ENCODE results near the gene L3MBTL2. TPM values are rescaled to one million over a fixed set of nuclear protein-coding genes. Genes with fewer than 3 reads are reported as not detected.

Gene L3MBTL2
- total RNA-seq, 1 donor from 2014 or later: 16.1 TPM

DNA sequence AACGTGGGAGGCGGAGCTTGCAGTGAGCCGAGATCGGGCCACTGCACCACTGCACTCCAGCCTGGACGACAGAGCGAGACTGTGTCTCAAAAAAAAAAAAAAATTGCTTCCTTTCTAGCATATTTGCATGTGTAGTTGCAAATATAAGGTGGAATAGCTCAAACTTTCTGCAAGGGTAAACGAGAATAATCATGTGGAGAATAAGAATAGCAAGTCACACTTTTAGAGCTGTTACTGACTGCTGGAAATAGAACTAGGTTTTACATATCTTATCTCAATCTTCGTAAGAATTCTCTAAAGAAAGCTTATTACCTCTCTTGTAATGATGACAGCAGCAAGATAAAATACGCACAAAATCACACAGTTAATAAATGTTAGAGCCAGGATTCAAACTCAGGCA is 1.6 kb downstream of the L3MBTL2 start:
- TF ChIP-seq, protein P1, sequence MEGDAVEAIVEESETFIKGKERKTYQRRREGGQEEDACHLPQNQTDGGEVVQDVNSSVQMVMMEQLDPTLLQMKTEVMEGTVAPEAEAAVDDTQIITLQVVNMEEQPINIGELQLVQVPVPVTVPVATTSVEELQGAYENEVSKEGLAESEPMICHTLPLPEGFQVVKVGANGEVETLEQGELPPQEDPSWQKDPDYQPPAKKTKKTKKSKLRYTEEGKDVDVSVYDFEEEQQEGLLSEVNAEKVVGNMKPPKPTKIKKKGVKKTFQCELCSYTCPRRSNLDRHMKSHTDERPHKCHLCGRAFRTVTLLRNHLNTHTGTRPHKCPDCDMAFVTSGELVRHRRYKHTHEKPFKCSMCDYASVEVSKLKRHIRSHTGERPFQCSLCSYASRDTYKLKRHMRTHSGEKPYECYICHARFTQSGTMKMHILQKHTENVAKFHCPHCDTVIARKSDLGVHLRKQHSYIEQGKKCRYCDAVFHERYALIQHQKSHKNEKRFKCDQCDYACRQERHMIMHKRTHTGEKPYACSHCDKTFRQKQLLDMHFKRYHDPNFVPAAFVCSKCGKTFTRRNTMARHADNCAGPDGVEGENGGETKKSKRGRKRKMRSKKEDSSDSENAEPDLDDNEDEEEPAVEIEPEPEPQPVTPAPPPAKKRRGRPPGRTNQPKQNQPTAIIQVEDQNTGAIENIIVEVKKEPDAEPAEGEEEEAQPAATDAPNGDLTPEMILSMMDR (conservative IDR thresholded peaks at IDR 0.05; ENCODE audit: low read depth, low read length): no peak
- no peak overlapping the region for H3K4me3 ChIP-seq (ENCODE audit: low read depth, low read length)
- DNase-seq (ENCODE audit: low read depth): no peak

DNA sequence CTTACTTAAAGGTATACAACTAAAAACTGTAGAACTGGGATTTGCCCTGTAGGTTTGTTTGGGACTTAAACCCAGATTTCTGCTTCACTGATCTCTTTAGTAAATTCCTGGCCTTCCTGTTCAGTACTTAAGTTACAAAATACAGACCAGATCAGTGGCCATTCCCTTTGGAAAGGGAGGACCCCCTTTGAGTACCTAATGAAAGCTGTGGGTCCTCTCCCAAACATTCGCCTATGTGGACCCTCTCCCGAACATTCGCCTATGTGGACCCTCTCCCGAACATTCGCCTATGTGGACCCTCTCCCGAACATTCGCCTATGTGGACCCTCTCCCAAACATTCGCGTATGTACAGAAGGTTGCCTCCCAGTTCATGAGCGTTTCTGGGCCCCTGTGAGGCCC is 10.3 kb downstream of the L3MBTL2 start:
- H3K4me3 ChIP-seq (ENCODE audit: low read depth, low read length): no peak overlapping the region
- DNase-seq (ENCODE audit: low read depth): no peak
- TF ChIP-seq, protein P1 (conservative IDR thresholded peaks at IDR 0.05; ENCODE audit: low read depth, low read length): no peak

- no peak for DNase-seq (ENCODE audit: low read depth)
- TF ChIP-seq, protein P1 (conservative IDR thresholded peaks at IDR 0.05; ENCODE audit: low read depth, low read length): no peak
- H3K4me3 ChIP-seq (ENCODE audit: low read depth, low read length): no peak overlapping the region
Observed at GRCh38 chr22:41215926-41216325, 10.8 kb downstream of the L3MBTL2 start.

- DNase-seq (ENCODE audit: low read depth): no peak
- TF ChIP-seq, protein P1 (conservative IDR thresholded peaks at IDR 0.05; ENCODE audit: low read depth, low read length): no peak
- H3K4me3 ChIP-seq (ENCODE audit: low read depth, low read length): no peak overlapping the region
Observed at GRCh38 chr22:41216984-41217383, 11.9 kb downstream of the L3MBTL2 start.

DNA sequence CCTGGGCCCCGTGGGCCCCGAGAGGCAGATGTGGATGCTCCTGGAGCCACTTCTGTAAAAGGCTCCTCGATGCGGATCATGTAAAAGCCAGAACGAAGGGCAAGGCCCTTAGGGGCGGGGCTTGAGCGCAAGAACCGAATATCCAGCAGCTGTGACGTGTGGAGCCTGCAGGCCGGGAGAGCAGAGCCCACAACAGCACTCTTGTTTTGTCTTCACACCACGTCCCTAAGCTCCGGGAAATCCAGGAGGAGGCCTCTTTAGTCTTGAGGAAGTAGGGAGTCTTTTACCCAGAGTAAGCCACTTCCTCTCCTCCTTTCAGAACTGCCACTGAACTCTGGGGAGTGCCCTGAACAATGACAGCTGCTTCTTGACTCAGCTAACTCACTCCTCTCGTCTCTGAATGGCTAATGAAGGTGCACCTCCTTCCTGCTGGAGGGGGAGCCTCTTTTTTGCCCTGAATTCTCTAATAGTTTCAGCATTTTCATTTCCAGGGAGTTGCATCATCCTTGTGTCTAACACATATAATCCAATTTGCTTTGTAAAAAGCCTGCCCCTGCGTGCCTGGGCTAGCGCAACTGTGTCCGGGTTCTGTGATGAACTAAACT is 12.5 kb downstream of the L3MBTL2 start:
- H3K4me3 ChIP-seq (ENCODE audit: low read depth, low read length): no peak overlapping the region
- no peak for DNase-seq (ENCODE audit: low read depth)
- TF ChIP-seq, protein P1 (conservative IDR thresholded peaks at IDR 0.05; ENCODE audit: low read depth, low read length): no peak

- TF ChIP-seq, protein P1 (conservative IDR thresholded peaks at IDR 0.05; ENCODE audit: low read depth, low read length): no peak
- no peak overlapping the region for H3K4me3 ChIP-seq (ENCODE audit: low read depth, low read length)
- no peak for DNase-seq (ENCODE audit: low read depth)
Observed at GRCh38 chr22:41222846-41223507, 17.9 kb downstream of the L3MBTL2 start.

DNA sequence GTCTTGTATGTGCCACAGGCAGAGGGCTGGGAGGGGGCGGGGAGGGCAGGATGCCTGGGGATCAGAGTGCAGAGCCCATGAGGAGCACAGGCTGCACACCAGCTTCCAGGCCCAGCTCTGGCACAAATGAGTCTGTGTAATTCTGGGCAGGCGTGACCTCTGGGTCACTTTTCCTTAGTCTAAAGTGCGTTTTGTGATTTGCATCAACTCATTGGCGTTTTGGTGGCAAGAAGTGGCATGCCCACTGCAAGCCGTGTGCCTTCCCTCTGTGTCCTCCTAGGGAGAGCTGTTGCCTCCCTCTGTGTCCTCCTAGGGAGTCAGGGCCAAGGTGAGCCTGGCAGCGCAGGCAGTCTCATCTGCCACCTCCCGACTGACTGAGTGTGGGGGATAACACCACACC is 18.4 kb downstream of the L3MBTL2 start:
- DNase-seq (ENCODE audit: low read depth): no peak
- no peak overlapping the region for H3K4me3 ChIP-seq (ENCODE audit: low read depth, low read length)
- TF ChIP-seq, protein P1 (conservative IDR thresholded peaks at IDR 0.05; ENCODE audit: low read depth, low read length): no peak

All from epithelial cell of proximal tubule (primary cell).